AG04450 (cell line): ENCODE measurements around the gene PHAF1. TPM values are rescaled to one million over a fixed set of nuclear protein-coding genes. Genes with fewer than 3 reads are reported as not detected.
A peak's percentile ranks its signal among the peaks of the same experiment; 100 is the strongest.

Source experiments
- CTCF ChIA-PET: fragments of 300-600, 350-600 bp; formaldehyde crosslinking; extraction: SDS; loops from one replicate; lab custom pipeline; 2022; ENCODE audit warnings: antibody characterized with exemption, inconsistent platforms; lab: Charles Lee
- POLR2A ChIA-PET: fragments of 350-600 bp; formaldehyde crosslinking; extraction: SDS; loops from one replicate; lab custom pipeline; 2021; ENCODE audit warnings: antibody characterized with exemption, inconsistent platforms; lab: Yijun Ruan, JAX
- DNase-seq: peaks from one replicate; pipeline ENCODE4 v3.0.0-alpha.2; 2011; ENCODE audit warnings: low read depth, low spot score
- H3K27ac ChIP-seq: one replicate; pipeline ENCODE4 v1.5.1; 2012; ENCODE audit warnings: low read depth, low read length, control low read depth
- H3K27me3 ChIP-seq: one replicate; pipeline ENCODE4 v1.6.0; 2012; ENCODE audit warnings: low read length; ENCODE audit not compliant: control insufficient read depth, insufficient read depth
- H3K4me3 ChIP-seq: 2 replicates; pipeline ENCODE4 v1.5.1; 2011; ENCODE audit warnings: mild to moderate bottlenecking, low read depth, low read length, control low read depth
- H3K9me3 ChIP-seq: 2 replicates; pipeline ENCODE4 v1.5.1; 2012; ENCODE audit warnings: low read length; ENCODE audit not compliant: control insufficient read depth, insufficient read depth
- CTCF ChIP-seq: IDR thresholded peaks from 2 replicates; pipeline ENCODE4 v1.5.1; 2011; ENCODE audit warnings: low read depth, low read length, control low read depth, inconsistent platforms
- polyA plus RNA-seq: library from polyadenylated mRNA; depleted of rRNA; stranded (reverse); fragments of >200 nt; gene quantifications from 2 replicates; pipeline ENCODE4 v1.2.3, GENCODE V29; 2011

PHAF1 gene
- polyA plus RNA-seq, 1 experiment = 26.1 TPM

- Histone ChIP-seq H3K27me3 (peaks cover 50% of the 10 kb centered on the region), H3K9me3 (no peaks in the 10 kb centered on the region; the same call in 1 of the 2 replicates), H3K4me3 (no peak overlapping the region), H3K27ac (no peak overlapping the region)
- TF ChIP-seq CTCF = no peak
- DNase-seq = no peak
- POLR2A ChIA-PET = no interaction called here
- CTCF ChIA-PET = interaction anchor here (3.5 kb wide), 1 partner anchor 11 kb away, joined by 13 read pairs; no protein-coding TSS in a partner anchor
Observed at GRCh38 chr16:67166598-67167168, 56.9 kb downstream of the PHAF1 start.

GRCh38 chr16:67167588-67167987, 57.8 kb downstream of the PHAF1 start:
- no peaks in the 10 kb centered on the region; the same call in 1 of the 2 replicates for H3K9me3 ChIP-seq
- H3K27me3 ChIP-seq = peaks cover 45% of the 10 kb centered on the region
- CTCF ChIA-PET = interaction anchor here (3.5 kb wide), 1 partner anchor 12 kb away, joined by 13 read pairs; no protein-coding TSS in a partner anchor
- POLR2A ChIA-PET = no interaction called here
- DNase-seq = no peak
- H3K27ac ChIP-seq = no peak overlapping the region
- TF ChIP-seq CTCF = no peak
- no peak overlapping the region for H3K4me3 ChIP-seq

GRCh38 chr16:67169011-67169451, 59.3 kb downstream of the PHAF1 start:
- TF ChIP-seq CTCF = no peak
- CTCF ChIA-PET = interaction anchor here (1.0 to 1.2 kb wide), 2 partner anchors 11 to 14 kb away, joined by 4 read pairs; no protein-coding TSS in a partner anchor
- POLR2A ChIA-PET = interaction anchor here (1.4 kb wide), 1 partner anchor 14 kb away, joined by 10 read pairs; no protein-coding TSS in a partner anchor
- H3K27ac ChIP-seq = peak overlapping the region; percentile 80
- H3K9me3 ChIP-seq = no peaks in the 10 kb centered on the region; the same call in 1 of the 2 replicates
- no peak overlapping the region for H3K4me3 ChIP-seq
- peaks cover 35% of the 10 kb centered on the region for H3K27me3 ChIP-seq
- no peak for DNase-seq

GRCh38 chr16:67169642-67170167, 60.0 kb downstream of the PHAF1 start:
- POLR2A ChIA-PET = interaction anchor here (1.2 to 1.9 kb wide), 4 partner anchors 10 to 16 kb away, joined by 3 to 10 read pairs (median 7); partner anchors contain the start of genes FBXL8 and TRADD
- H3K4me3 ChIP-seq = peak overlapping the region; percentile 58
- CTCF ChIA-PET = interaction anchor here (0.6 to 1.2 kb wide), 4 partner anchors 10 to 279 kb away, joined by 3 to 4 read pairs (median 4); no protein-coding TSS in a partner anchor
- H3K9me3 ChIP-seq = no peaks in the 10 kb centered on the region; the same call in 1 of the 2 replicates
- no peak for DNase-seq
- peaks cover 31% of the 10 kb centered on the region for H3K27me3 ChIP-seq
- peak overlapping the region; percentile 80 for H3K27ac ChIP-seq
- TF ChIP-seq CTCF = peak; percentile 65
